OCI-LY3 (cell line): ENCODE measurements around the gene PYHIN1.

Source experiments
- H2AFZ ChIP-seq: fragments of 200-600, 300-600 bp; shearing (Covaris generic); 2 replicates; pipeline ENCODE4 v1.6.0; 2014; ENCODE audit warnings: antibody characterized with exemption, low read depth, low read length
- H3K27ac ChIP-seq: fragments of 200-600, 300-600 bp; sonication (generic); 2 replicates; pipeline ENCODE4 v1.5.1; 2014; ENCODE audit warnings: mild to moderate bottlenecking, low read length, moderate library complexity, mixed read lengths
- H3K27me3 ChIP-seq: fragments of 200-600, 300-600 bp; sonication (generic); 2 replicates; pipeline ENCODE4 v1.6.1; 2014; ENCODE audit warnings: low read depth, low read length, mixed read lengths
- H3K36me3 ChIP-seq: fragments of 200-600, 300-600 bp; sonication (generic); replicated peaks from 2 replicates; pipeline ENCODE3; 2014; ENCODE audit warnings: low read depth, low read length, mixed read lengths
- H3K4me1 ChIP-seq: fragments of 300-600, 200-600 bp; sonication (generic); 2 replicates; pipeline ENCODE4 v1.6.1; 2014; ENCODE audit warnings: low read length, mixed read lengths
- H3K4me2 ChIP-seq: fragments of 200-600, 300-600 bp; sonication (generic); 2 replicates; pipeline ENCODE4 v1.6.1; 2014; ENCODE audit warnings: low read length, mixed read lengths
- H3K4me3 ChIP-seq: fragments of 300-600, 200-600 bp; sonication (generic); 2 replicates; pipeline ENCODE4 v1.5.1; 2014; ENCODE audit warnings: antibody characterized with exemption, mild to moderate bottlenecking, low read length, moderate library complexity
- H3K79me2 ChIP-seq: fragments of 300-600, 200-600 bp; shearing (Covaris generic); 2 replicates; pipeline ENCODE4 v1.6.1; 2014; ENCODE audit warnings: mild to moderate bottlenecking, low read length, mixed read lengths
- H3K9ac ChIP-seq: fragments of 300-600, 200-600 bp; shearing (Covaris generic); 2 replicates; pipeline ENCODE4 v1.6.0; 2014; ENCODE audit warnings: mild to moderate bottlenecking, low read length, moderate library complexity
- H3K9me3 ChIP-seq: fragments of 200-600, 300-600 bp; shearing (Covaris generic); 2 replicates; pipeline ENCODE4 v1.6.1; 2014; ENCODE audit warnings: low read length, mixed read lengths; ENCODE audit not compliant: insufficient read depth
- H4K20me1 ChIP-seq: fragments of 200-600, 300-600 bp; sonication (generic); 2 replicates; pipeline ENCODE4 v1.6.1; 2016; ENCODE audit warnings: low read length, mixed read lengths; ENCODE audit not compliant: insufficient read depth
- CTCF ChIP-seq: fragments of 200-600, 300-600 bp; sonication (generic); IDR thresholded peaks from 2 replicates; pipeline ENCODE4 v1.5.1; 2014; ENCODE audit warnings: antibody characterized with exemption, low read length, low read depth
- EZH2phosphoT487 ChIP-seq: fragments of 200-600 bp; shearing (Covaris generic); IDR thresholded peaks from 2 replicates; pipeline ENCODE4 v1.6.1; 2018; ENCODE audit warnings: antibody characterized with exemption, mixed run types, low read depth

Gene PYHIN1

GRCh38 chr1:158931055-158931737, at the start of gene PYHIN1:
Gene PYHIN1, plus strand, starts transcription at chr1:158931552. Its CDS starts 5,359 bp downstream, at chr1:158936911.
- H3K79me2 ChIP-seq, result no peaks in the 10 kb centered on the region
- H3K4me2 ChIP-seq, result no peak within 1 kb of the TSS
- no peaks in the 10 kb centered on the region for H3K27me3 ChIP-seq
- no peak within 1 kb of the TSS for H3K27ac ChIP-seq
- no peak within 1 kb of the TSS for H3K9ac ChIP-seq
- H3K36me3 ChIP-seq, result no peaks in the 10 kb centered on the region
- H2AFZ ChIP-seq, result no peak within 1 kb of the TSS
- no peaks in the 10 kb centered on the region for H4K20me1 ChIP-seq
- no peak within 1 kb of the TSS for H3K4me3 ChIP-seq
- TF ChIP-seq CTCF, result no peak
- TF ChIP-seq EZH2phosphoT487, result no peak
- H3K4me1 ChIP-seq, result peaks cover 9% of the 10 kb centered on the region
- 0 out of 2 replicates have a peak, but pooled peaks cover 3% of the 10 kb centered on the region for H3K9me3 ChIP-seq

DNA sequence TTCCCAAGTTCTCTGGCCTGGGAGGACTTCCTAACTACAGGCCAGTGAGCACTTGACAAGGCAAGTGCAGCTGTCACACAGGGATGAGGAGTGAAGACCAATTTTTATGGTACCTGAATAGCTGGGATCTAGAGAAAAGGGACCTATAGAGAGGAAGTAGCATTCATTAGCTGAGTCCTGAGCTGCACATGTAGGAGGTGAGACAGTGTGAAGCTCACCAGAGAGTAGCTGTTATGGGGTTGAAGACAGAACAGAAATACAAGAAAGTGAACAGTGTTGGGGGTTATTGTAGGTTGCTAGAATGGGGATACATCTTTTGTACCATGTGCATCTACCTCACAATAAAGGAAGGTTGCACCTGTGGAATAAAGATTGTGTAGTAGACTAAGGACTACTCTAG, 37.7 kb upstream of the PYHIN1 start:
- Histone ChIP-seq H3K9me3 (no peaks in the 10 kb centered on the region), H3K36me3 (no peaks in the 10 kb centered on the region), H3K9ac (no peak overlapping the region), H3K27me3 (no peaks in the 10 kb centered on the region), H3K4me3 (no peak overlapping the region), H3K4me2 (no peak overlapping the region), H3K79me2 (no peaks in the 10 kb centered on the region), H3K4me1 (no peaks in the 10 kb centered on the region), H3K27ac (no peak overlapping the region), H4K20me1 (no peaks in the 10 kb centered on the region), H2AFZ (no peak overlapping the region)
- TF ChIP-seq EZH2phosphoT487 (no peak), CTCF (no peak)

GRCh38 chr1:158898722-158899121, 32.6 kb upstream of the PYHIN1 start:
- Histone ChIP-seq H3K4me1 (no peaks in the 10 kb centered on the region), H3K9ac (no peak overlapping the region), H3K9me3 (no peaks in the 10 kb centered on the region), H3K36me3 (no peaks in the 10 kb centered on the region), H3K27me3 (no peaks in the 10 kb centered on the region), H3K27ac (no peak overlapping the region), H3K79me2 (no peaks in the 10 kb centered on the region), H4K20me1 (no peaks in the 10 kb centered on the region), H3K4me2 (no peak overlapping the region), H2AFZ (no peak overlapping the region), H3K4me3 (no peak overlapping the region)
- TF ChIP-seq CTCF (no peak), EZH2phosphoT487 (no peak)

DNA sequence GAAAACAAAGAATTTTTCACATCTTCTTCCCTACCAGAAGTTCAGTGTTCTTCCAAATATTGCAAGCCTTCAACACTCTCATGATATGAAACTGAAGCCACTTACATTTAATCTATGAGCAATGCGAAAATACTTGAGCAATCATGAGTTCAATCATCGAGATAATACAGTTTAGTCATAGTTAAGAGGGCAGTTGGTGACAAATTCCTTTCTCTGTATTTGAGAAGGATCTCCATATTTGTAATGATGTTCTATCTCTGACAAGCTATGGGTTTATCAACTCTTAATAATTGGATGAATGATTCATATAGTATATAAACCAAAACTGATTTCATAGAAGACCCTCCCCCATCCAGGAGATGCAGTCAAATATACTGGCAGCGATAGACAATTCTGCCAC, 29.7 kb upstream of the PYHIN1 start:
- no peaks in the 10 kb centered on the region for H3K4me1 ChIP-seq
- no peaks in the 10 kb centered on the region for H3K27me3 ChIP-seq
- no peaks in the 10 kb centered on the region for H3K36me3 ChIP-seq
- no peaks in the 10 kb centered on the region for H3K9me3 ChIP-seq
- no peaks in the 10 kb centered on the region for H4K20me1 ChIP-seq
- H3K4me2 ChIP-seq, result no peak overlapping the region
- H3K27ac ChIP-seq, result no peak overlapping the region
- no peak overlapping the region for H3K4me3 ChIP-seq
- no peaks in the 10 kb centered on the region for H3K79me2 ChIP-seq
- no peak overlapping the region for H2AFZ ChIP-seq
- TF ChIP-seq EZH2phosphoT487 (no peak), CTCF (no peak)
- H3K9ac ChIP-seq, result no peak overlapping the region
